GM21576 (cell line): ENCODE measurements around the gene IL20RB.
"Not testable (repeated sequence)": the region's sequence is repeated elsewhere in the genome, so short reads cannot be mapped to it uniquely, and the experiment has no call there.

Source experiments
- ATAC-seq: cut with Tn5 transposase; IDR thresholded peaks from one replicate; pipeline ENCODE4 v1.9.1; 2021; ENCODE audit warnings: mild to moderate bottlenecking, moderate library complexity; ENCODE audit not compliant: unreplicated experiment

IL20RB gene

GRCh38 chr3:136943436-136943835 lies 14.3 kb upstream of the IL20RB start:
- no peak for ATAC-seq

GRCh38 chr3:136946978-136947377 lies 10.8 kb upstream of the IL20RB start:
- no peak for ATAC-seq

- ATAC-seq, result no peak
These were observed 10.3 kb upstream of the IL20RB start for GRCh38 chr3:136947477-136947876.

GRCh38 chr3:136949146-136949545 lies 8.6 kb upstream of the IL20RB start:
- no peak for ATAC-seq

- ATAC-seq, result no peak
These were observed 8.1 kb upstream of the IL20RB start for GRCh38 chr3:136949708-136950107.

GRCh38 chr3:136950623-136951022 lies 7.2 kb upstream of the IL20RB start:
- no peak for ATAC-seq

- no peak for ATAC-seq
These were observed 5.5 kb upstream of the IL20RB start for GRCh38 chr3:136952292-136952691.

DNA sequence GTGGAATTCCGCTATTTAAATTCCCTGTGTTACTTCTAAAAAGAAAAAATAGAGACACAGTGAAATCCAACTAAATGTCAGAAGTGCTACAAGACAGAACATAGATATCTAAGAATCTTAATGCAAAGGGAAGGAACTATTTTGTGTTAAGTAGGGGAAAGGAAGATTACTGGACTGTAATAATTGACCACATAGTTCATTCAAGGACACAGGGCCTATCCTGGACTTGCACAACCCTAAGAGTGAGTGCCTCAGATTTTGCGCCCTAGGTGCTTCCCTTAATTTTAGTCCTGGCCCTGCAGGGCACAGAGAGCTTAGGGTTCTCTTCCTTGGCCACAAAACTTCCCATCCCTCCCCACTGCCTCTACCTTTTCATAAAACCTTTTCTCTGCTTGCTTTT lies 3.5 kb upstream of the IL20RB start:
- no peak for ATAC-seq

- no peak for ATAC-seq
These were observed 2.6 kb upstream of the IL20RB start for GRCh38 chr3:136954980-136955780.

GRCh38 chr3:136955813-136956212 lies 2.0 kb upstream of the IL20RB start:
- ATAC-seq, result no peak

DNA sequence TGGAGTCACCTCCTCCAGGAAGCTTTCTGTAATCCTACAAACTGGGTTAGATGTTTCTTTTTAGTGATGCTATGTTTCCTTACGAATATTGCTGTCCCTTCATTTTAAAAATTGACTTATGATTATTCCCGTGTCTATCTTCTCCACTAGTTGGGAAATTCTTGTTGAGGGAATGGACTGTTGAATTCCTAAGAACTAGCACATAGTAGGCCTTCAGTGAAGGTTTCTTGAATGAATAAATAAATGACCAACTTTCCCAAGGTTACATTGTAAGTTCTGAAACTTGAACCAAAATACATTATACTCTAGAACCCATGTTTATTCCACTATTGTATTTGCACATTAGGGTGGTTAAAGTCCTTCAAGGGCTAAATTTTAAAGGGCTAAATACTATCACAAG lies 812 bp upstream of the IL20RB start:
- no peak for ATAC-seq

DNA sequence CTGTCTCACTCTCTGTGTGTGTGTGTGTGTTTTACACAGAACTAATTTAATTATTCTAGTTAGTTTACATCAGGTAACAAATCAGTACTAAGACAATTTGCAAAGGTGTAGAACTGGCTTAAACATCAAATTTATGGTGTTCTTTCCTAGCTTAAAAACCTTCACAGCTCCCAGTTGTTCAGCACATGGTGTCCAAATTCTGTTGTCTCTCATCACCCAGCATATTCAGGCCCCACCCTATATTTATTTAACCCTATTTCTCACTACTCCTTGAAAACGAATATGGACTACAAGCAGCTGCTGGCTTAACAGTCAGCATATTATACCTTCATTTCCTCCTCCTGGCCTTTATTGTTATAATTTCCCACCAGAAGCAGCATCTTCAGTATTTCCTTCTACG lies 1.2 kb downstream of the IL20RB start:
- ATAC-seq, result no peak

- ATAC-seq, result no peak
These were observed 1.8 kb downstream of the IL20RB start for GRCh38 chr3:136959599-136959998.

GRCh38 chr3:136960838-136961836 lies 3.4 kb downstream of the IL20RB start:
- no peak for ATAC-seq

GRCh38 chr3:136962927-136963326 lies 5.1 kb downstream of the IL20RB start:
- ATAC-seq, result no peak

DNA sequence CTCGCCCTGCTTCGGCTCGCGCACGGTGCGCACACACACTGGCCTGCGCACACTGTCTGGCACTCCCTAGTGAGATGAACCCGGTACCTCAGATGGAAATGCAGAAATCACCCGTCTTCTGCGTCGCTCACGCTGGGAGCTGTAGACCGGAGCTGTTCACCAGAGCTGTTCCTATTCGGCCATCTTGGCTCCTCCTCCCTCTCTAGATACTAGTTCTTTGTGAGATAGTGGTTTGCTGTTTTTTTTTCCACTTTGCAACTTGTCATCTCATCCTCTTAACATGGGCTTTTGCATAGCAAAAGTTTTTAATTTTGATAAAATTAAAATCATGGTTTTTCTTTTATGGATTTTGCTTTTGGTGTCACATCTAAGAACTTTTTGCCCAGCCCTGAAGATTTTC lies 11.8 kb downstream of the IL20RB start:
- ATAC-seq, result not testable (repeated sequence)

- no peak for ATAC-seq
These were observed 15.6 kb downstream of the IL20RB start for GRCh38 chr3:136973352-136973751.

- no peak for ATAC-seq
These were observed 16.9 kb downstream of the IL20RB start for GRCh38 chr3:136974670-136975069.

GRCh38 chr3:136979204-136979603 lies 21.4 kb downstream of the IL20RB start:
- ATAC-seq, result no peak

DNA sequence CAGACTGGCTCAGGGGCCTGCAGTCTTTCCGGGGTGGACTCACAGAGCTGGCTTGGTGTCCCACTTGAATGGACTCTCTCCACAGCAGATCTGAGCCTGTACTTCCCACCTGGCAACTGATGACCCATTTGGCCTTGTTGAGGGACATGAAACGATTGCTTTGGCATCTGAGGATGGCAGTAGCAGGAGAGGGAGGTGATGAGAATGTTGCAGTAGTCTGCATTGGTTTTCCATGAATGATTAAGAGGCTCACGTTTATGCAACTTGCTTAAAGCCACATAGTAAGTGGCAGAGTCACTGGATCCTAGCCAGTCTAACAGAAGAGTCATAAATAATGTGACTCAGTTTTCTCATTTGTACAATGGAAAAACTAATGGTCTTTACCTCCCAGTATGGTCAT lies 21.9 kb downstream of the IL20RB start:
- no peak for ATAC-seq

DNA sequence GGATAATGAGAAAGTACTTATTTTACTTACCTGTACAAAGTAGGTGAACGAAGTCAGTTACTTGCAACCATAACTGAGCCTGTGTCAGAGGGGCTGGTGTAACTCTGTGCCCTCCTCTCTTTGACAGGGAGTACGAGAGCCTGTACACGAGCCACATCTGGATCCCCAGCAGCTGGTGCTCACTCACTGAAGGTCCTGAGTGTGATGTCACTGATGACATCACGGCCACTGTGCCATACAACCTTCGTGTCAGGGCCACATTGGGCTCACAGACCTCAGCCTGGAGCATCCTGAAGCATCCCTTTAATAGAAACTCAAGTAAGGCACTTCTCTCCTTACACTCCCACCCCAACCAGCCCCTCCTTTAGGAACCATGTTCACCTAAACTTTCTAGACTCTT lies 24.2 kb downstream of the IL20RB start:
- no peak for ATAC-seq
